HEK293 (cell line): ENCODE results near the gene LCE2A.
"Not testable (repeated sequence)": the region's sequence is repeated elsewhere in the genome, so short reads cannot be mapped to it uniquely, and the experiment has no call there.

Experiments used
- CTCF ChIA-PET: fragments of 350-600 bp; formaldehyde crosslinking; extraction: SDS; loops from one replicate; lab custom pipeline; 2021; ENCODE audit warnings: antibody characterized with exemption; lab: Yijun Ruan, JAX
- POLR2A ChIA-PET: fragments of 300-600 bp; formaldehyde crosslinking; extraction: SDS; loops from one replicate; lab custom pipeline; 2020; ENCODE audit warnings: antibody characterized with exemption, inconsistent platforms; lab: Yijun Ruan, JAX
- H3K27ac ChIP-seq: fragments of 200-500 bp; sonication (Bioruptor generic); 2 replicates; pipeline ENCODE4 v1.5.1; 2014; ENCODE audit warnings: low read depth, low read length, control low read depth, inconsistent platforms; ENCODE audit errors: extremely low read depth
- H3K36me3 ChIP-seq, 2 experiments: fragments of 200-500 bp in 1 of 2; sonication (Bioruptor generic) in 1 of 2; 1 replicate in 1 of 2; 2 replicates in 1 of 2; pipeline ENCODE4 v1.5.1; 2014 to 2017; ENCODE audit warnings: inconsistent platforms in 2 of 2, low read length in 2 of 2; ENCODE audit not compliant: control insufficient read depth in 2 of 2, insufficient read depth in 1 of 2
- H3K4me1 ChIP-seq: fragments of 200-500 bp; sonication (Bioruptor generic); 2 replicates; pipeline ENCODE4 v1.5.1; 2014; ENCODE audit warnings: mild to moderate bottlenecking, low read length, inconsistent platforms; ENCODE audit not compliant: control insufficient read depth, insufficient read depth
- H3K4me3 ChIP-seq: 2 replicates; pipeline ENCODE4 v1.5.1; 2011; ENCODE audit warnings: low read depth, mild to moderate bottlenecking, control low read depth, low read length, moderate library complexity
- H3K9me3 ChIP-seq: fragments of 200-500 bp; sonication (Bioruptor generic); 2 replicates; pipeline ENCODE4 v1.5.1; 2014; ENCODE audit warnings: low read depth, low read length, inconsistent platforms; ENCODE audit not compliant: control insufficient read depth, insufficient read depth
- GLI4 ChIP-seq: fragments of 450-650 bp; formaldehyde crosslinking; IDR thresholded peaks from 2 replicates; pipeline ENCODE4 v1.5.1; 2016; ENCODE audit warnings: missing biosample characterization, missing genetic modification characterization
- KLF16 ChIP-seq: fragments of 450-650 bp; formaldehyde crosslinking; IDR thresholded peaks from 2 replicates; pipeline ENCODE4 v1.5.1; 2017; ENCODE audit warnings: missing biosample characterization, missing genetic modification characterization
- SALL2 ChIP-seq: fragments of 450-650 bp; formaldehyde crosslinking; IDR thresholded peaks from 2 replicates; pipeline ENCODE4 v1.5.0; 2017; ENCODE audit warnings: missing biosample characterization, mild to moderate bottlenecking, missing genetic modification characterization, borderline replicate concordance
- WT1 ChIP-seq: fragments of 450-650 bp; formaldehyde crosslinking; IDR thresholded peaks from 2 replicates; pipeline ENCODE4 v1.5.1; 2016; ENCODE audit warnings: missing biosample characterization, missing genetic modification characterization
- YY2 ChIP-seq: fragments of 450-650 bp; formaldehyde crosslinking; IDR thresholded peaks from 2 replicates; pipeline ENCODE4 v1.5.1; 2016; ENCODE audit warnings: missing biosample characterization, missing genetic modification characterization
- ZBTB8A ChIP-seq: fragments of 450-650 bp; formaldehyde crosslinking; IDR thresholded peaks from 2 replicates; pipeline ENCODE4 v1.5.1; 2016; ENCODE audit warnings: missing biosample characterization, missing genetic modification characterization
- ZFP37 ChIP-seq: fragments of 450-650 bp; formaldehyde crosslinking; IDR thresholded peaks from 2 replicates; pipeline ENCODE4 v1.5.1; 2016; ENCODE audit warnings: missing biosample characterization, missing genetic modification characterization
- ZNF138 ChIP-seq: fragments of 450-650 bp; formaldehyde crosslinking; IDR thresholded peaks from 2 replicates; pipeline ENCODE4 v1.5.1; 2016; ENCODE audit warnings: missing biosample characterization, missing genetic modification characterization, borderline replicate concordance
- ZNF157 ChIP-seq: fragments of 450-650 bp; formaldehyde crosslinking; IDR thresholded peaks from 2 replicates; pipeline ENCODE4 v1.5.1; 2016; ENCODE audit warnings: missing biosample characterization, missing genetic modification characterization
- ZNF202 ChIP-seq: fragments of 450-650 bp; formaldehyde crosslinking; IDR thresholded peaks from 2 replicates; pipeline ENCODE4 v1.5.1; 2016; ENCODE audit warnings: missing biosample characterization, missing genetic modification characterization, borderline replicate concordance
- ZNF266 ChIP-seq: fragments of 450-650 bp; formaldehyde crosslinking; IDR thresholded peaks from 2 replicates; pipeline ENCODE4 v1.5.1; 2016; ENCODE audit warnings: missing biosample characterization, missing genetic modification characterization, low read depth
- ZNF335 ChIP-seq: fragments of 450-650 bp; formaldehyde crosslinking; conservative IDR thresholded peaks from 2 replicates; pipeline ENCODE4 v1.5.1; 2016; ENCODE audit warnings: missing biosample characterization, missing genetic modification characterization
- ZNF350 ChIP-seq: fragments of 450-650 bp; formaldehyde crosslinking; IDR thresholded peaks from 2 replicates; pipeline ENCODE4 v1.5.0; 2017; ENCODE audit warnings: missing biosample characterization, mild to moderate bottlenecking, missing genetic modification characterization
- ZNF433 ChIP-seq: fragments of 450-650 bp; formaldehyde crosslinking; IDR thresholded peaks from 2 replicates; pipeline ENCODE4 v1.5.1; 2016; ENCODE audit warnings: missing biosample characterization, missing genetic modification characterization, low read depth
- ZNF501 ChIP-seq: fragments of 450-650 bp; formaldehyde crosslinking; IDR thresholded peaks from 2 replicates; pipeline ENCODE4 v1.5.1; 2016; ENCODE audit warnings: missing biosample characterization, missing genetic modification characterization
- ZNF518A ChIP-seq: fragments of 450-650 bp; formaldehyde crosslinking; conservative IDR thresholded peaks from 2 replicates; pipeline ENCODE4 v1.5.1; 2016; ENCODE audit warnings: low read depth, missing biosample characterization, missing genetic modification characterization
- ZNF571 ChIP-seq: fragments of 450-650 bp; formaldehyde crosslinking; IDR thresholded peaks from 2 replicates; pipeline ENCODE4 v1.5.0; 2017; ENCODE audit warnings: missing biosample characterization, missing genetic modification characterization
- ZNF600 ChIP-seq: fragments of 450-650 bp; formaldehyde crosslinking; IDR thresholded peaks from 2 replicates; pipeline ENCODE4 v1.5.1; 2016; ENCODE audit warnings: missing biosample characterization, missing genetic modification characterization
- ZNF623 ChIP-seq: fragments of 450-650 bp; formaldehyde crosslinking; IDR thresholded peaks from 2 replicates; pipeline ENCODE4 v1.5.1; 2016; ENCODE audit warnings: missing biosample characterization, missing genetic modification characterization
- ZNF777 ChIP-seq: fragments of 450-650 bp; formaldehyde crosslinking; IDR thresholded peaks from 2 replicates; pipeline ENCODE4 v1.5.1; 2017; ENCODE audit warnings: missing biosample characterization, missing genetic modification characterization, borderline replicate concordance

LCE2A gene

GRCh38 chr1:152673016-152673415 lies 25.1 kb upstream of the LCE2A start (continued):
- no peak for TF ChIP-seq ZNF518A
- no peak for TF ChIP-seq ZNF600
- TF ChIP-seq ZNF202 (tag by site-specific recombination) = no peak
- TF ChIP-seq ZNF433 (tag by site-specific recombination) = no peak
- no peak for TF ChIP-seq SALL2 (tag by site-specific recombination)
- TF ChIP-seq ZNF266 (tag by site-specific recombination) = no peak
- no peak for TF ChIP-seq ZNF138

GRCh38 chr1:152674983-152675382 lies 23.2 kb upstream of the LCE2A start, which contains the start of gene LCE2C:
Gene LCE2C (plus strand): TSS chr1:152675279. CDS start chr1:152676016, 737 bp downstream.
- CTCF ChIA-PET, H3K4me3 ChIP-seq, H3K4me1 ChIP-seq, H3K9me3 ChIP-seq, H3K36me3 ChIP-seq, H3K27ac ChIP-seq, POLR2A ChIA-PET: not testable (repeated sequence)

- no peak overlapping the region for H3K4me3 ChIP-seq
- no peaks in the 10 kb centered on the region for H3K36me3 ChIP-seq
- no peaks in the 10 kb centered on the region for H3K9me3 ChIP-seq
- CTCF ChIA-PET = interaction anchor here (0.6 kb wide), 1 partner anchor 320 kb away, joined by 3 read pairs; no protein-coding TSS in a partner anchor
- no peak for TF ChIP-seq ZNF501 (tag by site-specific recombination)
- TF ChIP-seq ZNF350 (tag by site-specific recombination) = no peak
- no peak for TF ChIP-seq ZNF623 (tag by site-specific recombination)
- no peak for TF ChIP-seq ZNF777
- TF ChIP-seq ZNF157 = no peak
- TF ChIP-seq GLI4 (tag by site-specific recombination) = no peak
- TF ChIP-seq WT1 (tag by site-specific recombination) = no peak
- TF ChIP-seq ZNF335 (tag by site-specific recombination) = no peak
- TF ChIP-seq ZBTB8A (tag by site-specific recombination) = no peak
- TF ChIP-seq YY2 (tag by site-specific recombination) = no peak
- no peak for TF ChIP-seq ZFP37 (tag by site-specific recombination)
- TF ChIP-seq ZNF571 (tag by site-specific recombination) = no peak
- no peak for TF ChIP-seq KLF16 (tag by site-specific recombination)
- no peak overlapping the region for H3K27ac ChIP-seq
- POLR2A ChIA-PET = no interaction called here
- H3K4me1 ChIP-seq = no peaks in the 10 kb centered on the region
Observed at GRCh38 chr1:152679459-152679858, 18.7 kb upstream of the LCE2A start.
